ENCODE results near the gene ANO2. TPM values are rescaled to one million over a fixed set of nuclear protein-coding genes. Genes with fewer than 3 reads are reported as not detected.
"Not testable (repeated sequence)": the region's sequence is repeated elsewhere in the genome, so short reads cannot be mapped to it uniquely, and the experiment has no call there.

The ANO2 gene
- total RNA-seq, 2 donors from 2014 or later = 0.89 TPM; not detected in 1

GRCh38 chr12:5689773-5690172, 255.3 kb downstream of the ANO2 start:
- no peak for DNase-seq
- no peaks in the 10 kb centered on the region for H3K9me3 ChIP-seq (ENCODE audit: control insufficient read depth, low read length, poor library complexity, severe bottlenecking)
- Mint-ChIP-seq H3K36me3 (ENCODE audit: low read depth) (no peaks in the 10 kb centered on the region), H3K27me3 (peaks cover 6% of the 10 kb centered on the region), H3K4me3 (no peak overlapping the region), H3K4me1 (no peaks in the 10 kb centered on the region), H3K27ac (no peak overlapping the region)
- no peak for ATAC-seq

- no peak for DNase-seq
- no peaks in the 10 kb centered on the region for H3K9me3 ChIP-seq (ENCODE audit: control insufficient read depth, low read length, poor library complexity, severe bottlenecking)
- H3K27me3 Mint-ChIP-seq = peaks cover 6% of the 10 kb centered on the region
- no peaks in the 10 kb centered on the region for H3K4me1 Mint-ChIP-seq
- no peak overlapping the region for H3K4me3 Mint-ChIP-seq
- no peak overlapping the region for H3K27ac Mint-ChIP-seq
- no peaks in the 10 kb centered on the region for H3K36me3 Mint-ChIP-seq (ENCODE audit: low read depth)
- no peak for ATAC-seq
Measured at GRCh38 chr12:5688226-5688625, 256.8 kb downstream of the ANO2 start.

- Mint-ChIP-seq H3K27me3 (peaks cover 12% of the 10 kb centered on the region), H3K4me3 (no peak overlapping the region), H3K27ac (no peak overlapping the region), H3K36me3 (ENCODE audit: low read depth) (no peaks in the 10 kb centered on the region), H3K4me1 (no peaks in the 10 kb centered on the region)
- no peaks in the 10 kb centered on the region for H3K9me3 ChIP-seq (ENCODE audit: control insufficient read depth, low read length, poor library complexity, severe bottlenecking)
- ATAC-seq (no peak), DNase-seq (no peak)
Measured at GRCh38 chr12:5685935-5686334, 259.1 kb downstream of the ANO2 start.

- Mint-ChIP-seq H3K36me3 (ENCODE audit: low read depth) (no peaks in the 10 kb centered on the region), H3K4me3 (no peak overlapping the region), H3K4me1 (no peaks in the 10 kb centered on the region), H3K27ac (no peak overlapping the region), H3K27me3 (peaks cover 14% of the 10 kb centered on the region)
- DNase-seq (no peak), ATAC-seq (no peak)
- peaks cover 2% of the 10 kb centered on the region for H3K9me3 ChIP-seq (ENCODE audit: control insufficient read depth, low read length, poor library complexity, severe bottlenecking)
Measured at GRCh38 chr12:5684989-5685388, 260.1 kb downstream of the ANO2 start.

GRCh38 chr12:5682581-5682980, 262.5 kb downstream of the ANO2 start:
- H3K36me3 Mint-ChIP-seq (ENCODE audit: low read depth) = no peaks in the 10 kb centered on the region
- DNase-seq = no peak
- no peak overlapping the region for H3K27ac Mint-ChIP-seq

GRCh38 chr12:5678176-5678575, 266.9 kb downstream of the ANO2 start:
- no peak for DNase-seq
- no peak overlapping the region for H3K4me3 Mint-ChIP-seq
- no peak overlapping the region for H3K27ac Mint-ChIP-seq
- H3K36me3 Mint-ChIP-seq (ENCODE audit: low read depth) = no peaks in the 10 kb centered on the region
- H3K9me3 ChIP-seq (ENCODE audit: control insufficient read depth, low read length, poor library complexity, severe bottlenecking) = peaks cover 2% of the 10 kb centered on the region
- H3K27me3 Mint-ChIP-seq = peaks cover 37% of the 10 kb centered on the region
- H3K4me1 Mint-ChIP-seq = no peaks in the 10 kb centered on the region
- no peak for ATAC-seq

More at GRCh38 chr12:5682581-5682980, 262.5 kb downstream of the ANO2 start:
- Mint-ChIP-seq H3K27me3 (peaks cover 21% of the 10 kb centered on the region), H3K4me3 (no peak overlapping the region), H3K4me1 (no peaks in the 10 kb centered on the region)
- ATAC-seq = no peak
- peaks cover 2% of the 10 kb centered on the region for H3K9me3 ChIP-seq (ENCODE audit: control insufficient read depth, low read length, poor library complexity, severe bottlenecking)

- not testable (repeated sequence) for H3K36me3 Mint-ChIP-seq (ENCODE audit: low read depth); ATAC-seq; H3K9me3 ChIP-seq (ENCODE audit: control insufficient read depth, low read length, poor library complexity, severe bottlenecking); H3K27ac Mint-ChIP-seq; DNase-seq; H3K4me3 Mint-ChIP-seq; H3K4me1 Mint-ChIP-seq; H3K27me3 Mint-ChIP-seq
Measured at GRCh38 chr12:5669624-5670023, 275.4 kb downstream of the ANO2 start.

- no peak overlapping the region for H3K4me3 Mint-ChIP-seq
- H3K27ac Mint-ChIP-seq = no peak overlapping the region
- H3K4me1 Mint-ChIP-seq = no peaks in the 10 kb centered on the region
- H3K36me3 Mint-ChIP-seq (ENCODE audit: low read depth) = no peaks in the 10 kb centered on the region
- no peak for ATAC-seq
- no peaks in the 10 kb centered on the region for H3K27me3 Mint-ChIP-seq
- DNase-seq = no peak
- H3K9me3 ChIP-seq (ENCODE audit: control insufficient read depth, low read length, poor library complexity, severe bottlenecking) = no peaks in the 10 kb centered on the region
Measured at GRCh38 chr12:5665615-5666014, 279.4 kb downstream of the ANO2 start.

- Mint-ChIP-seq H3K4me1 (no peaks in the 10 kb centered on the region), H3K27ac (no peak overlapping the region), H3K4me3 (no peak overlapping the region), H3K36me3 (ENCODE audit: low read depth) (no peaks in the 10 kb centered on the region), H3K27me3 (no peaks in the 10 kb centered on the region)
- DNase-seq (no peak), ATAC-seq (no peak)
- H3K9me3 ChIP-seq (ENCODE audit: control insufficient read depth, low read length, poor library complexity, severe bottlenecking) = no peaks in the 10 kb centered on the region
Measured at GRCh38 chr12:5661811-5662210, 283.2 kb downstream of the ANO2 start.

- no peak for ATAC-seq
- H3K27ac Mint-ChIP-seq = no peak overlapping the region
- no peak for DNase-seq
Measured at GRCh38 chr12:5660238-5660637, 284.8 kb downstream of the ANO2 start.

GRCh38 chr12:5658339-5658941, 286.6 kb downstream of the ANO2 start:
- H3K36me3 Mint-ChIP-seq (ENCODE audit: low read depth); H3K27ac Mint-ChIP-seq; H3K9me3 ChIP-seq (ENCODE audit: control insufficient read depth, low read length, poor library complexity, severe bottlenecking): not testable (repeated sequence)

More at GRCh38 chr12:5660238-5660637, 284.8 kb downstream of the ANO2 start:
- no peaks in the 10 kb centered on the region for H3K36me3 Mint-ChIP-seq (ENCODE audit: low read depth)
- no peaks in the 10 kb centered on the region for H3K27me3 Mint-ChIP-seq
- H3K9me3 ChIP-seq (ENCODE audit: control insufficient read depth, low read length, poor library complexity, severe bottlenecking) = no peaks in the 10 kb centered on the region
- H3K4me1 Mint-ChIP-seq = no peaks in the 10 kb centered on the region
- H3K4me3 Mint-ChIP-seq = no peak overlapping the region

GRCh38 chr12:5656836-5657235, 288.2 kb downstream of the ANO2 start:
- Mint-ChIP-seq H3K36me3 (ENCODE audit: low read depth) (no peaks in the 10 kb centered on the region), H3K27ac (no peak overlapping the region), H3K27me3 (no peaks in the 10 kb centered on the region), H3K4me1 (no peaks in the 10 kb centered on the region), H3K4me3 (no peak overlapping the region)
- H3K9me3 ChIP-seq (ENCODE audit: control insufficient read depth, low read length, poor library complexity, severe bottlenecking) = no peaks in the 10 kb centered on the region
- DNase-seq (no peak), ATAC-seq (no peak)

More at GRCh38 chr12:5658339-5658941, 286.6 kb downstream of the ANO2 start:
- not testable (repeated sequence) for H3K4me1 Mint-ChIP-seq, H3K27me3 Mint-ChIP-seq, DNase-seq, ATAC-seq, H3K4me3 Mint-ChIP-seq

GRCh38 chr12:5655120-5655519, 289.9 kb downstream of the ANO2 start:
- no peaks in the 10 kb centered on the region for H3K4me1 Mint-ChIP-seq
- no peaks in the 10 kb centered on the region for H3K9me3 ChIP-seq (ENCODE audit: control insufficient read depth, low read length, poor library complexity, severe bottlenecking)
- no peak for DNase-seq
- H3K27me3 Mint-ChIP-seq = no peaks in the 10 kb centered on the region
- H3K4me3 Mint-ChIP-seq = no peak overlapping the region
- no peaks in the 10 kb centered on the region for H3K36me3 Mint-ChIP-seq (ENCODE audit: low read depth)
- H3K27ac Mint-ChIP-seq = no peak overlapping the region
- no peak for ATAC-seq

GRCh38 chr12:5654019-5654418, 291.0 kb downstream of the ANO2 start:
- no peaks in the 10 kb centered on the region for H3K9me3 ChIP-seq (ENCODE audit: control insufficient read depth, low read length, poor library complexity, severe bottlenecking)
- no peak for DNase-seq
- no peak overlapping the region for H3K27ac Mint-ChIP-seq
- H3K4me1 Mint-ChIP-seq = no peaks in the 10 kb centered on the region
- no peak overlapping the region for H3K4me3 Mint-ChIP-seq
- H3K27me3 Mint-ChIP-seq = peaks cover 3% of the 10 kb centered on the region
- no peaks in the 10 kb centered on the region for H3K36me3 Mint-ChIP-seq (ENCODE audit: low read depth)
- ATAC-seq = no peak

All from T-helper 17 cell (primary cell).